ENCODE data around the gene CEACAM7.

DNA sequence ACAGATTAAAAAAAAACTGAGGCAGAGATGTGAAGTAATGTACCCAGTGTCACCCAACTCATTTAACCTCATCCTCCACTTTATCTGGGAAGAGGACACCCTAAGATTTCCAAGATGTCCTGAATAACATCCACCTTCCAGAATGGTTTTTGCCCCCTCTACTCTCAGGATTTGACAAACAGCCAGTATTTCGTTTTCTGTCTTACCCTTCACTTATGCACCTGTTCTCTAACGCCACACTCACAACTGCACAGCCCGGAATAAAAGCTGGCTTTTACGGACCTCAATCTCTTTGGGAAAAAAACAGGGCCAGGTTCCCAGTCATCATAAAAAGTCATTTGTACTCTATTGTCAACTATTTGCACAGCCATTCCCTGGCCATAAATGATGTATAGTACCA lies 46.1 kb upstream of the CEACAM7 start:
- no peak for TF ChIP-seq POLR2A (IDR thresholded peaks at IDR 0.05)
- TF ChIP-seq, protein P1, sequence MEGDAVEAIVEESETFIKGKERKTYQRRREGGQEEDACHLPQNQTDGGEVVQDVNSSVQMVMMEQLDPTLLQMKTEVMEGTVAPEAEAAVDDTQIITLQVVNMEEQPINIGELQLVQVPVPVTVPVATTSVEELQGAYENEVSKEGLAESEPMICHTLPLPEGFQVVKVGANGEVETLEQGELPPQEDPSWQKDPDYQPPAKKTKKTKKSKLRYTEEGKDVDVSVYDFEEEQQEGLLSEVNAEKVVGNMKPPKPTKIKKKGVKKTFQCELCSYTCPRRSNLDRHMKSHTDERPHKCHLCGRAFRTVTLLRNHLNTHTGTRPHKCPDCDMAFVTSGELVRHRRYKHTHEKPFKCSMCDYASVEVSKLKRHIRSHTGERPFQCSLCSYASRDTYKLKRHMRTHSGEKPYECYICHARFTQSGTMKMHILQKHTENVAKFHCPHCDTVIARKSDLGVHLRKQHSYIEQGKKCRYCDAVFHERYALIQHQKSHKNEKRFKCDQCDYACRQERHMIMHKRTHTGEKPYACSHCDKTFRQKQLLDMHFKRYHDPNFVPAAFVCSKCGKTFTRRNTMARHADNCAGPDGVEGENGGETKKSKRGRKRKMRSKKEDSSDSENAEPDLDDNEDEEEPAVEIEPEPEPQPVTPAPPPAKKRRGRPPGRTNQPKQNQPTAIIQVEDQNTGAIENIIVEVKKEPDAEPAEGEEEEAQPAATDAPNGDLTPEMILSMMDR (IDR thresholded peaks at IDR 0.05): no peak
